GM23248 (cell line): ENCODE measurements around the gene LY86. TPM values are rescaled to one million over a fixed set of nuclear protein-coding genes. Genes with fewer than 3 reads are reported as not detected.

ENCODE experiments used
- DNase-seq: peaks from one replicate; pipeline ENCODE4 v3.0.0-alpha.2; 2015
- H2AFZ ChIP-seq: fragments of 200-600 bp; sonication (generic); 2 replicates; pipeline ENCODE4 v1.6.1; 2016; ENCODE audit warnings: antibody characterized with exemption
- H3F3A ChIP-seq: fragments of 200-600 bp; sonication (generic); 2 replicates; pipeline ENCODE4 v1.6.1; 2016; ENCODE audit warnings: mild to moderate bottlenecking, antibody characterized with exemption, mixed run types; ENCODE audit not compliant: insufficient read depth
- H3K27ac ChIP-seq: fragments of 200-600 bp; sonication (generic); 2 replicates; pipeline ENCODE4 v1.5.1; 2016; ENCODE audit warnings: mild to moderate bottlenecking
- H3K27me3 ChIP-seq: fragments of 200-600 bp; sonication (generic); replicated peaks from 2 replicates; pipeline ENCODE4 v1.6.1; 2016; ENCODE audit warnings: mild to moderate bottlenecking; ENCODE audit not compliant: insufficient read depth
- H3K36me3 ChIP-seq: fragments of 200-600 bp; sonication (generic); 2 replicates; pipeline ENCODE4 v1.6.1; 2016; ENCODE audit warnings: low read depth, mild to moderate bottlenecking
- H3K4me1 ChIP-seq: fragments of 200-600 bp; sonication (generic); 2 replicates; pipeline ENCODE4 v1.6.1; 2016; ENCODE audit warnings: mild to moderate bottlenecking; ENCODE audit not compliant: insufficient read depth
- H3K4me2 ChIP-seq: fragments of 200-600 bp; sonication (generic); one replicate; pipeline ENCODE4 v1.6.1; 2016; ENCODE audit warnings: mild to moderate bottlenecking; ENCODE audit not compliant: unreplicated experiment
- H3K4me3 ChIP-seq: fragments of 200-600 bp; sonication (generic); 2 replicates; pipeline ENCODE4 v1.5.1; 2016; ENCODE audit warnings: mild to moderate bottlenecking
- H3K79me2 ChIP-seq: fragments of 200-600 bp; sonication (generic); 2 replicates; pipeline ENCODE4 v1.6.1; 2016; ENCODE audit warnings: mild to moderate bottlenecking; ENCODE audit not compliant: insufficient read depth
- H3K9ac ChIP-seq: fragments of 200-600 bp; sonication (generic); 2 replicates; pipeline ENCODE4 v1.6.1; 2016; ENCODE audit warnings: mild to moderate bottlenecking
- H3K9me2 ChIP-seq: fragments of 200-600 bp; sonication (generic); 2 replicates; pipeline ENCODE4 v1.6.1; 2016; ENCODE audit warnings: mixed run types, mild to moderate bottlenecking, moderate library complexity; ENCODE audit not compliant: insufficient read depth
- H3K9me3 ChIP-seq: fragments of 200-600 bp; sonication (generic); one replicate; pipeline ENCODE4 v1.6.1; 2017; ENCODE audit warnings: low read depth
- H4K20me1 ChIP-seq: fragments of 200-600 bp; sonication (generic); 2 replicates; pipeline ENCODE4 v1.6.0; 2016; ENCODE audit not compliant: insufficient read depth
- EZH2 ChIP-seq: fragments of 200-600 bp; sonication (generic); IDR thresholded peaks from 2 replicates; pipeline ENCODE4 v1.6.1; 2018; ENCODE audit warnings: antibody characterized with exemption, mild to moderate bottlenecking; ENCODE audit not compliant: insufficient read depth, poor library complexity, severe bottlenecking
- EZH2phosphoT487 ChIP-seq: fragments of 200-600 bp; sonication (generic); IDR thresholded peaks from 2 replicates; pipeline ENCODE4 v1.6.1; 2018; ENCODE audit warnings: antibody characterized with exemption, moderate library complexity, mild to moderate bottlenecking, low read depth; ENCODE audit not compliant: insufficient read depth
- whole genome bisulfite sequencing, 2 experiments: methylation state at CpG; one replicate each; pipeline ENCODE4 v1.1.6; 2015 to 2017; ENCODE audit warnings: low lambda C conversion rate in 2 of 2, low coverage in 1 of 2; ENCODE audit errors: missing lambda C conversion rate in 2 of 2; 5-methylcytosine and 5-hydroxymethylcytosine counted together
- in situ Hi-C: fragments of 300-500 bp; cut with MboI; formaldehyde crosslinking; loops from 2 replicates; pipeline ENCODE4 v1.15.0; 2020
- polyA plus RNA-seq: library from polyadenylated mRNA; unstranded; fragments of >200 nt; fragmentation: Nextera tagmentation; extraction: Ambion mirVana; gene quantifications from 2 replicates; pipeline ENCODE4 v1.2.1, GENCODE V29; 2016
- total RNA-seq: library from RNA; depleted of rRNA; stranded (reverse); fragments of >200 nt; shearing (Covaris generic); gene quantifications from 2 replicates; pipeline ENCODE4 v1.2.3, GENCODE V29; 2014

Gene LY86
- total and polyA plus RNA-seq, 2 experiments from 2014 or later, result not detected

DNA sequence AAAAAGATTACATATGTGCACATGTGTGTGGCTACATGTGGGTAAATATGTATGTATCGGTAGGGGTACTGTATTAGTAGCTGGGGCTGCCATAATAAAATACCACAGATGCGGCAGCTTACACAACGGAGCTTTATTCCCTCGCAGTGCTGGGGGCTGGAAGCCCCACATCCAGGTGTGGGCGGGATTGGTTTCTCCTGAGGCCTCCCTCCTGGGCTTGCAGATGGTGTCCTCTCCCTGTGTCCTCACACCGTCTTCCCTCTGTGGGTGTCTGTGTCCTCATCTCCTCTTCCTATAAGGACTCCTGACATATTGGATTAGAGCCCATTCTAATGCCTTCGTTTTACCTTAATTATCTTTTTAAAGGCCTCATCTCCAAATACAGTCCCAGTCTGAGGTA is 97.7 kb downstream of the LY86 start:
- Histone ChIP-seq H3K27ac (no peak overlapping the region), H3K4me1 (peaks cover 18% of the 10 kb centered on the region), H4K20me1 (no peaks in the 10 kb centered on the region), H3K27me3 (no peaks in the 10 kb centered on the region), H3K4me3 (no peak overlapping the region), H3K9me3 (no peaks in the 10 kb centered on the region), H3K4me2 (no peak overlapping the region), H3F3A (peaks cover 22% of the 10 kb centered on the region), H3K9me2 (no peaks in the 10 kb centered on the region), H3K79me2 (no peaks in the 10 kb centered on the region), H3K36me3 (no peaks in the 10 kb centered on the region), H2AFZ (no peak overlapping the region), H3K9ac (no peak overlapping the region)
- in situ Hi-C loops, result loop anchor here (25.0 kb wide), 1 partner anchor 926 kb away; no protein-coding TSS in a partner anchor
- TF ChIP-seq EZH2 (no peak), EZH2phosphoT487 (no peak)
- no peak for DNase-seq
- 90 to 95% methylated on average over 7 of the region's 7 CpGs for WGBS, 2 experiments

DNA sequence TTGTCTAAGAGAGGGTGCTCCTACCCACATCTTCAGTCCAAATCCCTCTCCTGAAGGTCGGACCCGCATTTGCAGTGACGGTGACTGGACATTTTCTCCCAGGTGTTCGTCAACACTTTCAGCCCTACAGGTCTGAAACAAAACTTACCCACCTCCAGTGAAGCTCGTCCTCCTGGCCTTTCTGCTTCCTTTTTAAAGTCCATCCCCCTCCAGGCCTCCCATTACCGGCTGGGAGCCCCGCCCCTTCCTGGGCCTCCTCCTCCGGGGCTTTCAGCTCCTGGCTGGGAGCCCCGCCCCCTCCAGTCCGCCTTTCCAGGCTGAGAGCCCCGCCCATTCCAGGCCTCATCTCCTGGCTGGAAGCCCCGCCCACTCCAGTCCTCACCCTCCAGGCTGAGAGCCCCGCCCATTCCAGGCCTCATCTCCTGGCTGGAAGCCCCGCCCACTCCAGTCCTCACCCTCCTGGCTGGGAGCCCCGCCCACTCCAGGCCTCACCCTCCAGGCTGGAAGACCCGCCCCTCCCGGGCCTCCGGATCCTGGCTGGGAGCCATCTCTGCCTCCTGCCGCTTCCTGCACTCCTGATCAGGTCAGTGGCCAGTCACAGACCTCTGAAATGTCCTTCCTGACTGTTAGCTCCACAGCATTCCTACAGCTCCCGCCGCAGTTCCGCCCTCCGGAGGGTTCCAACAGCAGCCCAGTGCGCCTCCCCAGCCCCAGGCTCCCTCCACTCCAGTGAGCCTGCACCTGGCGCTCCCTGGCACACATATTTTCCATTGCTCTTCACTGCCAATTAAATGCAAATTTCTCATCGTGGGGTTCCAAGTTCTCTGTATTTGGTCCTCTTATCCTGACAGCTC is 98.5 kb downstream of the LY86 start:
- no peaks in the 10 kb centered on the region for H3K36me3 ChIP-seq
- H4K20me1 ChIP-seq, result no peaks in the 10 kb centered on the region
- no peak overlapping the region for H3K4me2 ChIP-seq
- WGBS, 2 experiments, result 66 to 75% methylated on average over 22 to 26 of the region's 26 CpGs
- no peaks in the 10 kb centered on the region for H3K9me3 ChIP-seq
- H2AFZ ChIP-seq, result peak overlapping the region; percentile 12; the same call in 1 of the 2 replicates
- H3K9me2 ChIP-seq, result no peaks in the 10 kb centered on the region
- H3K4me3 ChIP-seq, result no peak overlapping the region
- no peaks in the 10 kb centered on the region for H3K27me3 ChIP-seq
- peaks cover 22% of the 10 kb centered on the region for H3F3A ChIP-seq
- peaks cover 18% of the 10 kb centered on the region for H3K4me1 ChIP-seq
- TF ChIP-seq EZH2 (no peak), EZH2phosphoT487 (no peak)
- H3K79me2 ChIP-seq, result no peaks in the 10 kb centered on the region
- peak; percentile 42 for DNase-seq
- no peak overlapping the region for H3K27ac ChIP-seq
- in situ Hi-C loops, result loop anchor here (25.0 kb wide), 1 partner anchor 925 kb away; no protein-coding TSS in a partner anchor
- H3K9ac ChIP-seq, result no peak overlapping the region

DNA sequence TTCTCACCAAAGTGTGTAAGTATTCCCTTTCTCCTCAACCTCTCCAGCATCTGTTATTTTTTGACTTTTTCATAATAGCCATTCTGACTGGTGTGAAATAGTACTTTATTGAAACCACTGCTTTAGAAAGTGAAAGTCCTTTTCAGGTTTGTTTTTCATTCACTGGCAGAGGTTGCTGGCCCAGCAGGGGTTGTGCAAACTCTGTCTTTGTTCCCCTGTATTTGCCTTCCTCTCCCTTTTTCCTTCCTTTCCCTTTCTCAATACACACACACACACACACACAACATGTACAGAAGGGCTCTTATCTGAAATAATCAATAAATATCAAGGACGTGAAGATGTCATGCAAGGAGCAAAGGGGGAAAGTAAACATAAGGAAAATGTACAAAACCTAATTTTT is 99.8 kb downstream of the LY86 start:
- DNase-seq, result no peak
- Histone ChIP-seq H4K20me1 (no peaks in the 10 kb centered on the region), H3F3A (peaks cover 22% of the 10 kb centered on the region), H3K9me2 (no peaks in the 10 kb centered on the region), H3K27ac (no peak overlapping the region), H2AFZ (no peak overlapping the region), H3K9ac (no peak overlapping the region), H3K4me2 (no peak overlapping the region), H3K4me1 (peaks cover 18% of the 10 kb centered on the region), H3K9me3 (no peaks in the 10 kb centered on the region), H3K27me3 (no peaks in the 10 kb centered on the region), H3K36me3 (no peaks in the 10 kb centered on the region), H3K79me2 (no peaks in the 10 kb centered on the region), H3K4me3 (no peak overlapping the region)
- 43 to 47% methylated on average over 1 of the region's 1 CpG for WGBS, 2 experiments
- in situ Hi-C loops, result loop anchor here (25.0 kb wide), 1 partner anchor 924 kb away; no protein-coding TSS in a partner anchor
- TF ChIP-seq EZH2 (no peak), EZH2phosphoT487 (no peak)

GRCh38 chr6:6688951-6689350 is 100.4 kb downstream of the LY86 start:
- Histone ChIP-seq H3K4me3 (no peak overlapping the region), H3K36me3 (no peaks in the 10 kb centered on the region), H3K79me2 (no peaks in the 10 kb centered on the region), H3K9ac (no peak overlapping the region), H3K9me2 (no peaks in the 10 kb centered on the region), H3K27ac (peak overlapping the region; percentile 69), H3K9me3 (no peaks in the 10 kb centered on the region), H4K20me1 (no peaks in the 10 kb centered on the region), H3K27me3 (no peaks in the 10 kb centered on the region), H3K4me2 (no peak overlapping the region), H3F3A (peaks cover 22% of the 10 kb centered on the region), H3K4me1 (peaks cover 18% of the 10 kb centered on the region), H2AFZ (no peak overlapping the region)
- TF ChIP-seq EZH2phosphoT487, result no peak
- no peak for TF ChIP-seq EZH2
- peak; percentile 41 for DNase-seq
- in situ Hi-C loops, result loop anchor here (25.0 kb wide), 1 partner anchor 923 kb away; no protein-coding TSS in a partner anchor
- 5 to 22% methylated on average over 1 of the region's 1 CpG for WGBS, 2 experiments
